ENCODE data around the gene XRCC4.
"Not testable (repeated sequence)": the region's sequence is repeated elsewhere in the genome, so short reads cannot be mapped to it uniquely, and the experiment has no call there.

XRCC4 gene

GRCh38 chr5:83050723-83051340, 26.5 kb upstream of the XRCC4 start:
- no peak for TF ChIP-seq CTCF (IDR thresholded peaks at IDR 0.05; ENCODE audit: low read depth, low read length, missing control alignments)
- no peak for DNase-seq (ENCODE audit: extremely low read depth, low read depth)
- H3K4me3 ChIP-seq (replicated peaks; ENCODE audit: low read depth, low read length): no peak overlapping the region

GRCh38 chr5:83055166-83055565, 22.2 kb upstream of the XRCC4 start:
- no peak for TF ChIP-seq CTCF (IDR thresholded peaks at IDR 0.05; ENCODE audit: low read depth, low read length, missing control alignments)
- H3K4me3 ChIP-seq (replicated peaks; ENCODE audit: low read depth, low read length): no peak overlapping the region
- no peak for DNase-seq (ENCODE audit: extremely low read depth, low read depth)

GRCh38 chr5:83058726-83059125, 18.6 kb upstream of the XRCC4 start:
- DNase-seq (ENCODE audit: extremely low read depth, low read depth): no peak
- TF ChIP-seq CTCF (IDR thresholded peaks at IDR 0.05; ENCODE audit: low read depth, low read length, missing control alignments): no peak
- no peak overlapping the region for H3K4me3 ChIP-seq (replicated peaks; ENCODE audit: low read depth, low read length)

GRCh38 chr5:83059341-83059740, 18.0 kb upstream of the XRCC4 start:
- no peak for TF ChIP-seq CTCF (IDR thresholded peaks at IDR 0.05; ENCODE audit: low read depth, low read length, missing control alignments)
- no peak for DNase-seq (ENCODE audit: extremely low read depth, low read depth)
- H3K4me3 ChIP-seq (replicated peaks; ENCODE audit: low read depth, low read length): no peak overlapping the region

GRCh38 chr5:83066548-83067110, 10.7 kb upstream of the XRCC4 start:
- no peak for DNase-seq (ENCODE audit: extremely low read depth, low read depth)
- no peak for TF ChIP-seq CTCF (IDR thresholded peaks at IDR 0.05; ENCODE audit: low read depth, low read length, missing control alignments)
- no peak overlapping the region for H3K4me3 ChIP-seq (replicated peaks; ENCODE audit: low read depth, low read length)

GRCh38 chr5:83067377-83067776, 10.0 kb upstream of the XRCC4 start:
- DNase-seq (ENCODE audit: extremely low read depth, low read depth); H3K4me3 ChIP-seq (replicated peaks; ENCODE audit: low read depth, low read length): not testable (repeated sequence)

GRCh38 chr5:83069096-83069799, 8.1 kb upstream of the XRCC4 start:
- DNase-seq (ENCODE audit: extremely low read depth, low read depth): no peak
- H3K4me3 ChIP-seq (replicated peaks; ENCODE audit: low read depth, low read length): no peak overlapping the region
- no peak for TF ChIP-seq CTCF (IDR thresholded peaks at IDR 0.05; ENCODE audit: low read depth, low read length, missing control alignments)
